Endodermal cell (in vitro differentiated cells): ENCODE measurements around the gene TAS2R60. TPM values are rescaled to one million over a fixed set of nuclear protein-coding genes. Genes with fewer than 3 reads are reported as not detected.

Experiments
- DNase-seq: peaks from one replicate; pipeline ENCODE4 v3.0.0-alpha.2; 2017
- H3K27ac ChIP-seq: 2 replicates; pipeline ENCODE4 v1.5.1; 2013; ENCODE audit warnings: mild to moderate bottlenecking, low read depth, low read length, moderate library complexity
- H3K27me3 ChIP-seq: 2 replicates; pipeline ENCODE4 v1.6.1; 2013; ENCODE audit warnings: mild to moderate bottlenecking, low read length, moderate library complexity; ENCODE audit not compliant: insufficient read depth, control insufficient read depth, poor library complexity, severe bottlenecking
- H3K36me3 ChIP-seq: 2 replicates; pipeline ENCODE4 v1.7.0; 2013; ENCODE audit warnings: mild to moderate bottlenecking, low read length, moderate library complexity; ENCODE audit not compliant: control insufficient read depth, insufficient read depth
- H3K4me1 ChIP-seq: one replicate; pipeline ENCODE4 v1.7.0; 2013; ENCODE audit warnings: low read length; ENCODE audit not compliant: control insufficient read depth, insufficient read depth
- H3K4me3 ChIP-seq: 2 replicates; pipeline ENCODE4 v1.5.1; 2013; ENCODE audit warnings: mild to moderate bottlenecking, low read length, moderate library complexity
- H3K9ac ChIP-seq: 2 replicates; pipeline ENCODE4 v1.6.1; 2013; ENCODE audit warnings: mild to moderate bottlenecking, low read length, moderate library complexity; ENCODE audit not compliant: poor library complexity, severe bottlenecking; ENCODE audit errors: extremely low read depth
- H3K9me3 ChIP-seq: 2 replicates; pipeline ENCODE4 v1.6.1; 2013; ENCODE audit warnings: mild to moderate bottlenecking, low read length, moderate library complexity; ENCODE audit not compliant: control insufficient read depth
- H3K27ac Mint-ChIP-seq: 2 replicates; pipeline ENCODE4 v1.8.0; 2020; ENCODE audit warnings: mixed read lengths
- H3K27me3 Mint-ChIP-seq: 2 replicates; pipeline ENCODE4 v1.8.0; 2021; ENCODE audit warnings: mild to moderate bottlenecking, mixed read lengths; ENCODE audit not compliant: insufficient read depth
- H3K36me3 Mint-ChIP-seq: 2 replicates; pipeline ENCODE4 v1.8.0; 2020; ENCODE audit warnings: low read depth, mixed read lengths
- H3K4me1 Mint-ChIP-seq: 2 replicates; pipeline ENCODE4 v1.8.0; 2020; ENCODE audit warnings: mixed read lengths
- H3K4me3 Mint-ChIP-seq: 2 replicates; pipeline ENCODE4 v1.8.0; 2020; ENCODE audit warnings: mild to moderate bottlenecking, moderate library complexity, mixed read lengths
- H3K9me3 Mint-ChIP-seq: 2 replicates; pipeline ENCODE4 v1.8.0; 2020; ENCODE audit warnings: mild to moderate bottlenecking, mixed read lengths
- CTCF ChIP-seq: fragments of 200-600 bp; sonication (generic); conservative IDR thresholded peaks from 2 replicates; pipeline ENCODE4 v1.5.0; 2021; ENCODE audit warnings: antibody characterized with exemption, mild to moderate bottlenecking
- WGBS, 2 experiments: methylation state at CpG; one replicate each; pipeline versions ENCODE4 v1.1.5 to v1.1.7; 2013; ENCODE audit warnings: missing lambda C conversion rate in 2 of 2, mixed read lengths in 1 of 2; ENCODE audit not compliant: insufficient coverage in 1 of 2, insufficient read length in 1 of 2; 5-methylcytosine and 5-hydroxymethylcytosine counted together
- total RNA-seq, 2 donors: library from RNA; stranded (reverse); fragmentation: NEBNext Ultra II Directional in 1 of 2; extraction: Animal tissue kit (Norgen Biotek cat#: 25700) in 1 of 2; gene quantifications; 2 replicates in 1 of 2; 3 replicates in 1 of 2; pipeline ENCODE4 v1.2.1, GENCODE V29; 2021

TAS2R60 gene
- total RNA-seq, 2 donors from 2014 or later: 0.37 TPM; not detected in 1

GRCh38 chr7:143395187-143396149 lies 47.8 kb upstream of the TAS2R60 start:
- peak; percentile 71 for DNase-seq
- no peak overlapping the region for H3K9ac ChIP-seq
- 84 to 89% methylated on average over 15 to 21 of the region's 21 CpGs for WGBS, 2 experiments
- Mint-ChIP-seq H3K27me3 (no peaks in the 10 kb centered on the region), H3K4me3 (no peak overlapping the region), H3K36me3 (peaks cover 75% of the 10 kb centered on the region), H3K9me3 (no peaks in the 10 kb centered on the region), H3K27ac (no peak overlapping the region), H3K4me1 (no peaks in the 10 kb centered on the region)
- H3K27ac ChIP-seq: no peak overlapping the region
- peak; percentile 53 for TF ChIP-seq CTCF
- no peaks in the 10 kb centered on the region for H3K9me3 ChIP-seq
- no peaks in the 10 kb centered on the region for H3K4me1 ChIP-seq
- H3K4me3 ChIP-seq: no peak overlapping the region
- H3K27me3 ChIP-seq: no peaks in the 10 kb centered on the region
- peaks cover 28% of the 10 kb centered on the region for H3K36me3 ChIP-seq

DNA sequence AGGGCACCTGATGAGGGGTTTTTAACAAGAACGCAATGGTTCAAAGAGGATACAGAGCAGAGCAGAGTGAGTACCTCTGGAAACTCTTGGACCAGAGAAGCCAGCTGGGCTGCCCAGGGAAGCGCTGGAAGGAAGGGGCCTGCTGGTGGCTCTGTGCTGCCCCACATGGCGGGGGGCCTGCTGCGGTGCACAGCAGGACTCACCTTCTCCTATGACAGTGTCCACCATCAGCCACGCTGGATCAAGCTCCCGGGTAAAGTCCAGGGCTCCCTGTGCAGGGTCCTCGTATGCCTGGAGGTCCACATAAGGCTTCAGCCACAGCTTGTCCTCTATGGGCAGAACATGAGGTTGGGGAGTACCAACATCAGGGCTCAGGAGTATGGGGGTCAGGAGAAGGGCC lies 47.1 kb upstream of the TAS2R60 start:
- H3K9me3 Mint-ChIP-seq: no peaks in the 10 kb centered on the region
- H3K9ac ChIP-seq: no peak overlapping the region
- H3K4me3 Mint-ChIP-seq: no peak overlapping the region
- H3K27me3 ChIP-seq: no peaks in the 10 kb centered on the region
- H3K4me1 ChIP-seq: no peaks in the 10 kb centered on the region
- H3K4me1 Mint-ChIP-seq: no peaks in the 10 kb centered on the region
- H3K27ac ChIP-seq: no peak overlapping the region
- 67 to 83% methylated on average over 3 to 7 of the region's 7 CpGs for WGBS, 2 experiments
- H3K4me3 ChIP-seq: no peak overlapping the region
- no peaks in the 10 kb centered on the region for H3K9me3 ChIP-seq
- H3K27me3 Mint-ChIP-seq: no peaks in the 10 kb centered on the region
- no peak overlapping the region for H3K27ac Mint-ChIP-seq
- H3K36me3 ChIP-seq: peaks cover 24% of the 10 kb centered on the region
- DNase-seq: peak; percentile 44
- TF ChIP-seq CTCF: no peak
- peaks cover 76% of the 10 kb centered on the region for H3K36me3 Mint-ChIP-seq

- no peak overlapping the region for H3K4me3 ChIP-seq
- peaks cover 77% of the 10 kb centered on the region for H3K36me3 Mint-ChIP-seq
- H3K4me3 Mint-ChIP-seq: no peak overlapping the region
- no peaks in the 10 kb centered on the region for H3K4me1 ChIP-seq
- peak overlapping the region; percentile 21 for H3K27ac Mint-ChIP-seq
- DNase-seq: no peak
- H3K4me1 Mint-ChIP-seq: no peaks in the 10 kb centered on the region
- H3K27me3 ChIP-seq: no peaks in the 10 kb centered on the region
- H3K9me3 Mint-ChIP-seq: no peaks in the 10 kb centered on the region
- no peak for TF ChIP-seq CTCF
- H3K27me3 Mint-ChIP-seq: no peaks in the 10 kb centered on the region
- no peak overlapping the region for H3K9ac ChIP-seq
- peaks cover 19% of the 10 kb centered on the region for H3K36me3 ChIP-seq
- WGBS, 2 experiments: 92 to 94% methylated on average over 20 to 28 of the region's 28 CpGs
- H3K27ac ChIP-seq: no peak overlapping the region
- H3K9me3 ChIP-seq: no peaks in the 10 kb centered on the region
Measured at GRCh38 chr7:143396625-143397556, 46.4 kb upstream of the TAS2R60 start.
